Smooth muscle cell (in vitro differentiated cells): Measurements from ENCODE around the gene BDKRB1. TPM values are rescaled to one million over a fixed set of nuclear protein-coding genes. Genes with fewer than 3 reads are reported as not detected.

ENCODE experiments used
- DNase-seq: peaks from one replicate; lab custom pipeline; 2025; ENCODE audit not compliant: unreplicated experiment; lab: John Stamatoyannopoulos, UW
- H2AFZ ChIP-seq: fragments of 200-600 bp; sonication (generic); 2 replicates; pipeline ENCODE4 v1.6.0; 2016; ENCODE audit warnings: antibody characterized with exemption, low read depth, mild to moderate bottlenecking
- H3F3A ChIP-seq: fragments of 200-600 bp; sonication (generic); 2 replicates; pipeline ENCODE4 v1.6.0; 2017; ENCODE audit warnings: antibody characterized with exemption, low read depth
- H3K27ac ChIP-seq: fragments of 200-600 bp; sonication (generic); 2 replicates; pipeline ENCODE4 v1.5.1; 2016; ENCODE audit warnings: low read depth, mild to moderate bottlenecking
- H3K27me3 ChIP-seq: fragments of 200-600 bp; sonication (generic); 2 replicates; pipeline ENCODE4 v1.6.1; 2016; ENCODE audit warnings: low read depth, mild to moderate bottlenecking
- H3K36me3 ChIP-seq: fragments of 200-600 bp; sonication (generic); 2 replicates; pipeline ENCODE4 v1.5.1; 2016; ENCODE audit warnings: low read depth
- H3K4me1 ChIP-seq: fragments of 200-600 bp; sonication (generic); 2 replicates; pipeline ENCODE4 v1.5.1; 2016; ENCODE audit warnings: low read depth
- H3K4me2 ChIP-seq: fragments of 200-600 bp; sonication (generic); 2 replicates; pipeline ENCODE4 v1.6.0; 2016; ENCODE audit warnings: mild to moderate bottlenecking
- H3K4me3 ChIP-seq: fragments of 200-600 bp; sonication (generic); 2 replicates; pipeline ENCODE4 v1.5.1; 2016; ENCODE audit warnings: mild to moderate bottlenecking
- H3K79me2 ChIP-seq: fragments of 200-600 bp; sonication (generic); 2 replicates; pipeline ENCODE4 v1.6.0; 2016; ENCODE audit warnings: low read depth, mild to moderate bottlenecking
- H3K9ac ChIP-seq: fragments of 200-600 bp; sonication (generic); 2 replicates; pipeline ENCODE4 v1.6.0; 2016; ENCODE audit warnings: low read depth
- H3K9me3 ChIP-seq: fragments of 200-600 bp; sonication (generic); replicated peaks from 2 replicates; pipeline ENCODE4 v1.5.1; 2016; ENCODE audit warnings: low read depth
- H4K20me1 ChIP-seq: fragments of 200-600 bp; sonication (generic); 2 replicates; pipeline ENCODE4 v1.6.0; 2016; ENCODE audit warnings: low read depth
- WGBS: methylation state at CpG from one replicate; pipeline ENCODE4 v1.1.7; 2016; ENCODE audit warnings: low lambda C conversion rate; 5-methylcytosine and 5-hydroxymethylcytosine counted together
- polyA plus RNA-seq: library from polyadenylated mRNA; unstranded; fragments of >200 nt; fragmentation: Nextera tagmentation; extraction: Ambion mirVana; gene quantifications from 2 replicates; pipeline ENCODE4 v1.2.1, GENCODE V29; 2016
- total RNA-seq: library from RNA; depleted of rRNA; stranded (reverse); fragments of >200 nt; gene quantifications from 2 replicates; pipeline ENCODE4 v1.2.3, GENCODE V29; 2014
- TF ChIP-seq, protein P1 (sequence below): fragments of 200-600 bp; sonication (generic); IDR thresholded peaks from 2 replicates; pipeline ENCODE4 v1.5.1; 2017; ENCODE audit warnings: borderline replicate concordance, mild to moderate bottlenecking, antibody characterized with exemption; ENCODE audit not compliant: insufficient read depth, poor library complexity, severe bottlenecking

The BDKRB1 gene
- total and polyA plus RNA-seq, 2 experiments from 2014 or later: 28.2 to 29.3 TPM

DNA sequence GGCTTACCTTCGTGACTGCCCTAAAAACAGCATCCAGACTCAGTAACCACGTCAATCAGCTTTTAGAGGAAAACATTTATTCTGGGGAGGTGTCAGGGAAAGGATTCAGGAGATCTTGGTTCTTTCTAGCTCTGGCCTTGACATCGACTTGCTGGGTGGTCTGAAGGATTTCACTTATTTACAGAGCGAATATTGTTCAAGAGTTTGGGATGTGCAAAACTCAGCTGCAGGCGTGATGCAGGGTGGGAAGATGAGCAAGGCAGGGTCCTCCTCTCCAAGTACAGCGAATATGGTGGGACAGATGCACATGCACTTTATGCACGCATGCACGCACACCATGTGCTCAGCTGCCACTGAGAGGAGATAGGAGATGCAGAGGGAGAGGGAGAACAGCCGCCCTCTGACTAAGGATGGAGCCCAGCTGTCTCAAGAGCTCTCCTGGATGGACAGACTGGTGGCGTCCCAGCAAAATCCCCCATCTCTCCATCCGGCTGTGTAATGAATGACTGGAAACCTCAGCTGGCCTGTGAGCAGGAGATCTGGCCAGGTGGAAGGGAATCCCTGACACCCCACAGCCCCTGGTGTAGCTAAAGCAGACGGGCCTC, 24.4 kb upstream of the BDKRB1 start:
- no peak for DNase-seq
- Histone ChIP-seq H3F3A (no peaks in the 10 kb centered on the region), H3K4me2 (no peak overlapping the region), H3K27me3 (no peaks in the 10 kb centered on the region), H3K4me1 (no peaks in the 10 kb centered on the region), H3K9ac (no peak overlapping the region), H2AFZ (no peak overlapping the region), H3K9me3 (no peaks in the 10 kb centered on the region), H3K79me2 (no peaks in the 10 kb centered on the region), H3K4me3 (no peak overlapping the region), H3K27ac (no peak overlapping the region), H4K20me1 (no peaks in the 10 kb centered on the region), H3K36me3 (no peaks in the 10 kb centered on the region)
- 94% methylated on average over 12 of the region's 12 CpGs for WGBS
- TF ChIP-seq, protein P1, sequence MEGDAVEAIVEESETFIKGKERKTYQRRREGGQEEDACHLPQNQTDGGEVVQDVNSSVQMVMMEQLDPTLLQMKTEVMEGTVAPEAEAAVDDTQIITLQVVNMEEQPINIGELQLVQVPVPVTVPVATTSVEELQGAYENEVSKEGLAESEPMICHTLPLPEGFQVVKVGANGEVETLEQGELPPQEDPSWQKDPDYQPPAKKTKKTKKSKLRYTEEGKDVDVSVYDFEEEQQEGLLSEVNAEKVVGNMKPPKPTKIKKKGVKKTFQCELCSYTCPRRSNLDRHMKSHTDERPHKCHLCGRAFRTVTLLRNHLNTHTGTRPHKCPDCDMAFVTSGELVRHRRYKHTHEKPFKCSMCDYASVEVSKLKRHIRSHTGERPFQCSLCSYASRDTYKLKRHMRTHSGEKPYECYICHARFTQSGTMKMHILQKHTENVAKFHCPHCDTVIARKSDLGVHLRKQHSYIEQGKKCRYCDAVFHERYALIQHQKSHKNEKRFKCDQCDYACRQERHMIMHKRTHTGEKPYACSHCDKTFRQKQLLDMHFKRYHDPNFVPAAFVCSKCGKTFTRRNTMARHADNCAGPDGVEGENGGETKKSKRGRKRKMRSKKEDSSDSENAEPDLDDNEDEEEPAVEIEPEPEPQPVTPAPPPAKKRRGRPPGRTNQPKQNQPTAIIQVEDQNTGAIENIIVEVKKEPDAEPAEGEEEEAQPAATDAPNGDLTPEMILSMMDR: no peak

DNA sequence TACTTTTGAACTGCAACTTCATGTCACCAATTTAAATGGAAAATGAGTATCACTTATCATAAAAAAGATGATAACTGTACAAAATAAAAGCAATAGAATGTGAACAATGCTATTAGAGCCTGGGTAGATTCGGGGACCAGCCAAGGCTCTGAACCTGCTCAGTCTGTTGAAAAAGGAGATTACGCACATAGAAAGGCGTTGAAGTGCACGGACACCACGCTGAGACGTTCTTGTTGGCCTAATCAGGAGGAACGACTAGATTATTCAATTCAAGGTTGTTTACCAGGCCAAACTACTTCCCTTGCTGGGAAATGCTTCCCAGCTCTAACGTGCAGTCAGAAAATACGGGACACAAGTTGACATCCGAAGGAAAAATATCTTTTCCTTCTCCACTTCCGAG, 23.5 kb upstream of the BDKRB1 start:
- WGBS: 96% methylated on average over 11 of the region's 11 CpGs
- Histone ChIP-seq H3K4me3 (no peak overlapping the region), H3K27me3 (no peaks in the 10 kb centered on the region), H2AFZ (no peak overlapping the region), H3K9ac (no peak overlapping the region), H3K79me2 (no peaks in the 10 kb centered on the region), H3K4me2 (no peak overlapping the region), H3K36me3 (no peaks in the 10 kb centered on the region), H3F3A (no peaks in the 10 kb centered on the region), H3K27ac (no peak overlapping the region), H3K9me3 (no peaks in the 10 kb centered on the region), H3K4me1 (no peaks in the 10 kb centered on the region), H4K20me1 (no peaks in the 10 kb centered on the region)
- DNase-seq: no peak
- TF ChIP-seq, protein P1: no peak

GRCh38 chr14:96233661-96234060, 22.3 kb upstream of the BDKRB1 start:
- no peak overlapping the region for H3K9ac ChIP-seq
- H3K27ac ChIP-seq: no peak overlapping the region
- no peaks in the 10 kb centered on the region for H3K9me3 ChIP-seq
- no peak overlapping the region for H3K4me3 ChIP-seq
- H4K20me1 ChIP-seq: no peaks in the 10 kb centered on the region
- no peaks in the 10 kb centered on the region for H3K79me2 ChIP-seq
- TF ChIP-seq, protein P1: no peak
- H3K4me1 ChIP-seq: no peaks in the 10 kb centered on the region
- H3F3A ChIP-seq: no peaks in the 10 kb centered on the region
- WGBS: 84% methylated on average over 3 of the region's 3 CpGs
- H2AFZ ChIP-seq: no peak overlapping the region
- DNase-seq: no peak
- no peak overlapping the region for H3K4me2 ChIP-seq
- no peaks in the 10 kb centered on the region for H3K36me3 ChIP-seq
- no peaks in the 10 kb centered on the region for H3K27me3 ChIP-seq

DNA sequence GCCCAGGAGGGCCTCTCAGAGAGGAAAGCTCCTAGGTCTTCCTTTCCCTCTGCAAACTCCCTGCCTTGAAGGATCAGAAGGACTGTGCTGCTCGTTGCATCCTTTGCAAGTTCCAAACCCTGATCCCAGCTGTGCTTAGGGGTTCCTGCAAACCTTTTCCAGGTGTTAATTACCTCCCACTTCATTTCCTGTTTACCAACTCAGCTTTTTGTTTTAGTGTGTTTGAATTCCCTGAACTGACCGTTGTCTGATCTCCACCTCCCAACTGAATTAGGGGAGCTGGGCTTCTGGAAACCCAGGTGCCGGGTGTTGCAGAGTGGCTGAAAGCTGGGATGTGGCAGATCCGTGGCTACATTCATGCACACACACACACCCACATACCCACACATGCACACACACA, 20.6 kb upstream of the BDKRB1 start:
- H3K27ac ChIP-seq: no peak overlapping the region
- no peaks in the 10 kb centered on the region for H3K4me1 ChIP-seq
- WGBS: 84% methylated on average over 4 of the region's 4 CpGs
- TF ChIP-seq, protein P1: no peak
- H3K36me3 ChIP-seq: peaks cover 4% of the 10 kb centered on the region
- no peaks in the 10 kb centered on the region for H4K20me1 ChIP-seq
- no peaks in the 10 kb centered on the region for H3K79me2 ChIP-seq
- H3K4me3 ChIP-seq: no peak overlapping the region
- no peaks in the 10 kb centered on the region for H3F3A ChIP-seq
- DNase-seq: no peak
- no peak overlapping the region for H3K4me2 ChIP-seq
- no peak overlapping the region for H2AFZ ChIP-seq
- no peaks in the 10 kb centered on the region for H3K27me3 ChIP-seq
- no peaks in the 10 kb centered on the region for H3K9me3 ChIP-seq
- H3K9ac ChIP-seq: no peak overlapping the region
